Neural progenitor cell (in vitro differentiated cells): ENCODE results near the gene SIGLEC1. TPM values are rescaled to one million over a fixed set of nuclear protein-coding genes. Genes with fewer than 3 reads are reported as not detected.

ENCODE experiments used
- DNase-seq: peaks from one replicate; pipeline ENCODE4 v3.0.0-alpha.2; 2016; ENCODE audit warnings: low spot score
- H2AFZ ChIP-seq: fragments of 200-600 bp; sonication (generic); replicated peaks from 2 replicates; pipeline ENCODE4 v1.6.1; 2016; ENCODE audit warnings: antibody characterized with exemption
- H3F3A ChIP-seq: fragments of 200-600 bp; sonication (generic); 2 replicates; pipeline ENCODE4 v1.6.1; 2016; ENCODE audit warnings: antibody characterized with exemption, low read depth
- H3K27ac ChIP-seq: fragments of 200-600 bp; sonication (generic); 2 replicates; pipeline ENCODE4 v1.5.1; 2016; ENCODE audit warnings: mild to moderate bottlenecking
- H3K27me3 ChIP-seq: fragments of 200-600 bp; sonication (generic); 2 replicates; pipeline ENCODE4 v1.6.1; 2016; ENCODE audit warnings: mild to moderate bottlenecking, moderate library complexity
- H3K36me3 ChIP-seq: fragments of 200-600 bp; sonication (generic); 2 replicates; pipeline ENCODE4 v1.5.1; 2016
- H3K4me1 ChIP-seq: fragments of 200-600 bp; sonication (generic); 2 replicates; pipeline ENCODE4 v1.6.1; 2016; ENCODE audit warnings: mixed run types
- H3K4me2 ChIP-seq: fragments of 200-600 bp; sonication (generic); 2 replicates; pipeline ENCODE4 v1.6.1; 2016
- H3K4me3 ChIP-seq: fragments of 200-600 bp; sonication (generic); 2 replicates; pipeline ENCODE4 v1.5.1; 2016
- H3K79me2 ChIP-seq: fragments of 200-600 bp; sonication (generic); 2 replicates; pipeline ENCODE4 v1.6.1; 2016; ENCODE audit warnings: low read depth
- H3K9ac ChIP-seq: fragments of 200-600 bp; sonication (generic); 2 replicates; pipeline ENCODE4 v1.6.1; 2016
- H3K9me3 ChIP-seq: fragments of 200-600 bp; sonication (generic); 2 replicates; pipeline ENCODE4 v1.5.1; 2016; ENCODE audit warnings: low read depth
- H4K20me1 ChIP-seq: fragments of 200-600 bp; sonication (generic); 2 replicates; pipeline ENCODE4 v1.6.1; 2016; ENCODE audit warnings: low read depth
- H3K27ac Mint-ChIP-seq: 3 replicates; pipeline ENCODE4 v1.8.0; 2021; ENCODE audit warnings: mixed read lengths
- H3K27me3 Mint-ChIP-seq: 2 replicates; pipeline ENCODE4 v1.8.0; 2022; ENCODE audit warnings: low read depth, mild to moderate bottlenecking, inconsistent platforms, moderate library complexity, mixed read lengths; ENCODE audit not compliant: insufficient read depth
- H3K36me3 Mint-ChIP-seq: 3 replicates; pipeline ENCODE4 v1.8.0; 2021; ENCODE audit warnings: mixed read lengths
- H3K4me1 Mint-ChIP-seq: 3 replicates; pipeline ENCODE4 v1.8.0; 2021; ENCODE audit warnings: mixed read lengths
- H3K4me3 Mint-ChIP-seq: 3 replicates; pipeline ENCODE4 v1.8.0; 2021; ENCODE audit warnings: mild to moderate bottlenecking, moderate library complexity, mixed read lengths
- H3K9me3 Mint-ChIP-seq: 3 replicates; pipeline ENCODE4 v1.8.0; 2020; ENCODE audit warnings: mixed read lengths
- CTCF ChIP-seq: fragments of 200-600 bp; sonication (generic); IDR thresholded peaks from 2 replicates; pipeline ENCODE4 v1.5.1; 2017; ENCODE audit warnings: antibody characterized with exemption, mild to moderate bottlenecking
- EZH2 ChIP-seq: fragments of 200-600 bp; sonication (generic); IDR thresholded peaks from 2 replicates; pipeline ENCODE4 v1.6.1; 2017; ENCODE audit warnings: antibody characterized with exemption, mild to moderate bottlenecking, moderate library complexity
- EZH2phosphoT487 ChIP-seq: fragments of 200-600 bp; sonication (generic); IDR thresholded peaks from 2 replicates; pipeline ENCODE4 v1.6.1; 2017; ENCODE audit warnings: antibody characterized with exemption
- total RNA-seq: library from RNA; depleted of rRNA; stranded (reverse); fragments of >200 nt; gene quantifications from 2 replicates; pipeline ENCODE4 v1.2.3, GENCODE V29; 2015; ENCODE audit warnings: low replicate concordance

Gene SIGLEC1
- total RNA-seq, 1 donor from 2014 or later: not detected

GRCh38 chr20:3690413-3690812 is 22.0 kb downstream of the SIGLEC1 start:
- Histone ChIP-seq H3K9me3 (no peaks in the 10 kb centered on the region), H3K79me2 (no peaks in the 10 kb centered on the region), H3K4me1 (no peaks in the 10 kb centered on the region), H4K20me1 (no peaks in the 10 kb centered on the region), H3F3A (no peaks in the 10 kb centered on the region), H3K27me3 (no peaks in the 10 kb centered on the region), H3K4me3 (no peak overlapping the region), H2AFZ (no peak overlapping the region), H3K27ac (no peak overlapping the region), H3K9ac (no peak overlapping the region), H3K4me2 (no peak overlapping the region), H3K36me3 (no peaks in the 10 kb centered on the region)
- Mint-ChIP-seq H3K4me1 (peaks cover 5% of the 10 kb centered on the region), H3K9me3 (no peaks in the 10 kb centered on the region), H3K27ac (no peak overlapping the region), H3K4me3 (no peak overlapping the region), H3K27me3 (peaks cover 22% of the 10 kb centered on the region), H3K36me3 (no peaks in the 10 kb centered on the region)
- TF ChIP-seq EZH2 (no peak), EZH2phosphoT487 (no peak), CTCF (no peak)
- no peak for DNase-seq

DNA sequence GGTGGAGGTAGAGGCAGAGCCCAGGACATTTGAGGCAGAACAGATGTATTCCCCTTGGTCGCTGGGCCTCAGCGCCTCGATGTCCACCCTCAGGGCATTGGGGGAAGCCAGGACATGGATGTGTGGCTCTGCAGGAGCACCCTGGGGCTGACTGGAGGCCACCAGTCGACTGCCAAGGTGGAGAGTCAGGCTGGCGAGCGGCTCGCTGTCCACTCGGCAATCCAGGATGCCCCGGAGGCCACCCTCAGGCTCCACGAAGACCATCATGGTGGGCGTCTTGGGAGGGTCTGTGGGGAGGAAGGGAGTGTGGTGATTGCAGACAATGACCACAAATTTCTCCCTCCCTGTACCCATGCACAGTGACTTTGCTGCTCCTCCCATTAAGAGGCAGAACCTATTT is 22.4 kb downstream of the SIGLEC1 start:
- Mint-ChIP-seq H3K9me3 (no peaks in the 10 kb centered on the region), H3K4me1 (peaks cover 5% of the 10 kb centered on the region), H3K27me3 (peaks cover 19% of the 10 kb centered on the region), H3K36me3 (no peaks in the 10 kb centered on the region), H3K27ac (no peak overlapping the region), H3K4me3 (no peak overlapping the region)
- no peaks in the 10 kb centered on the region for H3K36me3 ChIP-seq
- H3K27ac ChIP-seq: no peak overlapping the region
- no peak for DNase-seq
- H3K4me1 ChIP-seq: no peaks in the 10 kb centered on the region
- TF ChIP-seq CTCF (no peak), EZH2phosphoT487 (no peak), EZH2 (no peak)
- no peaks in the 10 kb centered on the region for H3K9me3 ChIP-seq
- no peaks in the 10 kb centered on the region for H3F3A ChIP-seq
- H3K79me2 ChIP-seq: no peaks in the 10 kb centered on the region
- H3K4me3 ChIP-seq: no peak overlapping the region
- H3K4me2 ChIP-seq: no peak overlapping the region
- H3K9ac ChIP-seq: no peak overlapping the region
- H3K27me3 ChIP-seq: peaks cover under 1% of the 10 kb centered on the region
- no peaks in the 10 kb centered on the region for H4K20me1 ChIP-seq
- H2AFZ ChIP-seq: no peak overlapping the region

GRCh38 chr20:3687655-3688054 is 24.7 kb downstream of the SIGLEC1 start:
- Mint-ChIP-seq H3K4me1 (peaks cover 8% of the 10 kb centered on the region), H3K36me3 (no peaks in the 10 kb centered on the region), H3K9me3 (no peaks in the 10 kb centered on the region), H3K4me3 (peak overlapping the region; percentile 52), H3K27ac (no peak overlapping the region), H3K27me3 (peaks cover 24% of the 10 kb centered on the region)
- Histone ChIP-seq H2AFZ (peak overlapping the region; percentile 74), H4K20me1 (no peaks in the 10 kb centered on the region), H3K27me3 (peaks cover 19% of the 10 kb centered on the region), H3K79me2 (no peaks in the 10 kb centered on the region), H3F3A (no peaks in the 10 kb centered on the region), H3K36me3 (no peaks in the 10 kb centered on the region), H3K4me3 (no peak overlapping the region), H3K9ac (no peak overlapping the region), H3K4me1 (no peaks in the 10 kb centered on the region), H3K27ac (no peak overlapping the region), H3K9me3 (no peaks in the 10 kb centered on the region), H3K4me2 (no peak overlapping the region)
- DNase-seq: peak; percentile 48
- TF ChIP-seq EZH2phosphoT487: no peak
- no peak for TF ChIP-seq EZH2
- TF ChIP-seq CTCF: no peak
